ENCODE results near the gene ARID2. TPM values are rescaled to one million over a fixed set of nuclear protein-coding genes. Genes with fewer than 3 reads are reported as not detected.

Gene ARID2
- total RNA-seq, 6 experiments from 2014 or later, result 6.2 to 11.8 (median 9.1) TPM

DNA sequence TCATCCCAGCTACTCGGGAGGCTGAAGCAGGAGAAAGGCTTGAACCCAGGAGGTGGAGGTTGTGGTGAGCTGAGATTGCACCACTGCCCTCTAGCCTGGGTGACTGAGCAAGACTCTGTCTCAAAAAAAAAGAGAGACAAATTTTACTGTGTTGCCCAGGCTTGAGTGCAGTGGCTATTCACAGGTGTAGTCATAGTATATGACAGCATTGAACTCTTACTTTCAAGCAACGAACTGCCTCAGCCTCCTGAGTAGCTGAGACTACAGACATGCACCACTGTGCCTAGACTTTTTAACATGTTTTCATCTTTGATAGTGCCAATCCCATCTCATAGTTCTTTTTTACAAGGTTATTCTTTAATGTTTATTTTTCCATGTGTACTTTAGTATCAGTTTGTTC is 13.7 kb downstream of the ARID2 start:
- Histone ChIP-seq H3K27ac (no peak overlapping the region), H3K4me3 (no peak overlapping the region), H3K4me1 (peaks cover 0 to 21% (median 2%) of the 10 kb centered on the region in 4 donors), H3K36me3 (no peaks in the 10 kb centered on the region), H3K27me3 (no peaks in the 10 kb centered on the region), H3K9me3 (no peaks in the 10 kb centered on the region)
- 67% methylated on average over 2 of the region's 2 CpGs for WGBS (ENCODE audit: insufficient coverage, low coverage, low lambda C conversion rate, missing lambda C conversion rate)
- DNase-seq, result no peak
- intact Hi-C loops (cut with DNase I), result no loop called here
- ATAC-seq, result peak; percentile 38 to 62 (median 51)
- TF ChIP-seq, protein P1, sequence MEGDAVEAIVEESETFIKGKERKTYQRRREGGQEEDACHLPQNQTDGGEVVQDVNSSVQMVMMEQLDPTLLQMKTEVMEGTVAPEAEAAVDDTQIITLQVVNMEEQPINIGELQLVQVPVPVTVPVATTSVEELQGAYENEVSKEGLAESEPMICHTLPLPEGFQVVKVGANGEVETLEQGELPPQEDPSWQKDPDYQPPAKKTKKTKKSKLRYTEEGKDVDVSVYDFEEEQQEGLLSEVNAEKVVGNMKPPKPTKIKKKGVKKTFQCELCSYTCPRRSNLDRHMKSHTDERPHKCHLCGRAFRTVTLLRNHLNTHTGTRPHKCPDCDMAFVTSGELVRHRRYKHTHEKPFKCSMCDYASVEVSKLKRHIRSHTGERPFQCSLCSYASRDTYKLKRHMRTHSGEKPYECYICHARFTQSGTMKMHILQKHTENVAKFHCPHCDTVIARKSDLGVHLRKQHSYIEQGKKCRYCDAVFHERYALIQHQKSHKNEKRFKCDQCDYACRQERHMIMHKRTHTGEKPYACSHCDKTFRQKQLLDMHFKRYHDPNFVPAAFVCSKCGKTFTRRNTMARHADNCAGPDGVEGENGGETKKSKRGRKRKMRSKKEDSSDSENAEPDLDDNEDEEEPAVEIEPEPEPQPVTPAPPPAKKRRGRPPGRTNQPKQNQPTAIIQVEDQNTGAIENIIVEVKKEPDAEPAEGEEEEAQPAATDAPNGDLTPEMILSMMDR (IDR thresholded peaks at IDR 0.05), result no peak
- TF ChIP-seq POLR2A (IDR thresholded peaks at IDR 0.05), result no peak

DNA sequence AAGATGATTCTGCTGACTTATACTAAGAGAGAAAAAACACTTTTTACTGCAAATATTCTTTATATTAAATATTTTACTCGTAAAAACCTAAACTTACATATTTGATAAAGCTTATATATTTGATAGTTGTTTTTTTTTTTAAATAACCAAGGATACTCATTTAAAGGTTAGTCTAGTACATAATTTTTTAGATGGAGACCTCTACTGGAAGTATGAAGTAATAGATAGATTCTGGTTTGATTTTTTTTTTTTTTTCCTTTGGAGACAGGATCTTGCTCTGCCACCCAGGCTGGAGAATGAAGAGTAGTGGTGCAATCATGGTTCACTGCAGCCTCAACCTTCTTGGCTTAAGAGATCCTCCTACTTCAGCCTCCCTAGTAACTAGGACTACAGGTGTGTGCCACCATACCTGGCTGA is 16.4 kb downstream of the ARID2 start:
- DNase-seq (no peak), ATAC-seq (peak; percentile 64 to 80 (median 78))
- intact Hi-C loops (cut with DNase I), result no loop called here
- H3K27me3 ChIP-seq, result no peaks in the 10 kb centered on the region
- TF ChIP-seq, protein P1 (IDR thresholded peaks at IDR 0.05), result peak in 3 of 4 donors; percentile 38 to 44 (median 43)
- no peak for TF ChIP-seq POLR2A (IDR thresholded peaks at IDR 0.05)
- H3K27ac ChIP-seq, result no peak overlapping the region
- H3K4me1 ChIP-seq, result peaks cover 0 to 21% (median 2%) of the 10 kb centered on the region in 4 donors
- 50% methylated on average over 1 of the region's 1 CpG for WGBS (ENCODE audit: insufficient coverage, low coverage, low lambda C conversion rate, missing lambda C conversion rate)
- no peak overlapping the region for H3K4me3 ChIP-seq
- H3K36me3 ChIP-seq, result no peaks in the 10 kb centered on the region
- H3K9me3 ChIP-seq, result no peaks in the 10 kb centered on the region

DNA sequence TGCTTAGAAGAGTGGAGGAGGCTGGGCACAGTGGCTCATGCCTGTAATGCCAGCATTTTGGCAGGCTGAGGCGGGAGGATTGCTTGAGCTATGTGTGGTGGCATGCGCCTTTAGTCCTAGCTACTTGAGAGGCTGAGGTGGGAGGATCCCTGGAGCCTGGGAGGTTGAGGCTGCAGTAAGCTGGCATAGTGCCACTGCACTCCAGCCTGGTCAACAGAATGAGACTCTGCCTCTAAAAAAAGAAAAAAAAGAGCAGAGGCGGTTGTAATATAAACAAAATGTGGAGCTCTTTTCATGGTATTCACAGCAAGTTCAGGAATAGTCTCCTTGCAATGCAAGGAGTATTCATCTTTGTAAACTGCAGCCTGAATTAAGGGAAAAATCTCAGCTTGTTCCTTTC is 27.2 kb downstream of the ARID2 start:
- no peaks in the 10 kb centered on the region for H3K9me3 ChIP-seq
- H3K27me3 ChIP-seq, result no peaks in the 10 kb centered on the region
- WGBS (ENCODE audit: insufficient coverage, low coverage, low lambda C conversion rate, missing lambda C conversion rate), result 66% methylated on average over 3 of the region's 3 CpGs
- no peaks in the 10 kb centered on the region for H3K36me3 ChIP-seq
- no peak for DNase-seq
- intact Hi-C loops (cut with DNase I), result no loop called here
- H3K4me3 ChIP-seq, result no peak overlapping the region
- no peak overlapping the region for H3K27ac ChIP-seq
- ATAC-seq, result no peak
- TF ChIP-seq, protein P1 (IDR thresholded peaks at IDR 0.05), result no peak
- TF ChIP-seq POLR2A (IDR thresholded peaks at IDR 0.05), result no peak
- no peaks in the 10 kb centered on the region for H3K4me1 ChIP-seq

DNA sequence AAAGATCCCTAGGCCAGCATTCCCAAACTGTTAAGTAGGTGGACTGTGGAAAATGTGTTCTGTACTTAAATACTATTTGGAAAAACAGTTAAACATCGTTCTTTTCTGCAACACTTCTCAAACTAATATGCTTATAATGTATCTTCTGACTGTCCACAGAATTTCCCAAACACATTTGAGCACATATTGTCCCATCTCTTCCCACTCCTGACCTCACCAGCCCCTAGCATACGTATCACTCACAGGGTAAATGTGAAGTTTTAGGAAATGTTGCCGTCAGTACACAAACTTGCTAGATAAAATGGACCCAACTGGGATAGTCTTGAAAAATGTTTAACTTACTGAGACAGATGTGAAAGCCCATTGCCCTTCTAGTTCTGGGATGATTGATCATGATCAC is 27.7 kb downstream of the ARID2 start:
- intact Hi-C loops (cut with DNase I), result no loop called here
- no peak overlapping the region for H3K4me3 ChIP-seq
- no peaks in the 10 kb centered on the region for H3K4me1 ChIP-seq
- 66% methylated on average over 3 of the region's 3 CpGs for WGBS (ENCODE audit: insufficient coverage, low coverage, low lambda C conversion rate, missing lambda C conversion rate)
- H3K36me3 ChIP-seq, result no peaks in the 10 kb centered on the region
- no peaks in the 10 kb centered on the region for H3K27me3 ChIP-seq
- ATAC-seq (no peak), DNase-seq (no peak)
- no peak overlapping the region for H3K27ac ChIP-seq
- no peaks in the 10 kb centered on the region for H3K9me3 ChIP-seq
- no peak for TF ChIP-seq POLR2A (IDR thresholded peaks at IDR 0.05)
- TF ChIP-seq, protein P1 (IDR thresholded peaks at IDR 0.05), result no peak

DNA sequence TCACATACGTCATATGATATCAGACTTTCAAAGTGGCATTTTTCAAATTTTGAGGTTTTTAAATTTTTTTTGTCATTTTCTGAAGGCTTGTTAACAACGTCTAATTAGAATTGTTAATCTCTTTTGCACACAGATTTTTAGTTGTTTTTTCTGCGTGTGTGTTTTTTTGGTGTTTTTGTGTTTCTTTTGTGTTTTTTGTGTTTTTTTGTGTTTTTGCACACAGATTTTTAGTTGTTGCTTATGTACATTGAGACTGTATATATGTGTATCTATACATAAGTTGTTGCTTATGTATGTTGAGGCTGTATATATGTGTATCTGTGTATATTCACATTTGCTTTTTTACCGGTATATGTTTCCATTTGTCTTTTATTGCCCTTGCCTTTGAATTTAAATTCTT is 30.8 kb downstream of the ARID2 start:
- Histone ChIP-seq H3K36me3 (no peaks in the 10 kb centered on the region), H3K27me3 (no peaks in the 10 kb centered on the region), H3K4me1 (no peaks in the 10 kb centered on the region), H3K9me3 (no peaks in the 10 kb centered on the region), H3K27ac (no peak overlapping the region), H3K4me3 (no peak overlapping the region)
- DNase-seq (no peak), ATAC-seq (no peak)
- intact Hi-C loops (cut with DNase I), result no loop called here
- 85% methylated on average over 4 of the region's 4 CpGs for WGBS (ENCODE audit: insufficient coverage, low coverage, low lambda C conversion rate, missing lambda C conversion rate)
- TF ChIP-seq, protein P1 (IDR thresholded peaks at IDR 0.05), result no peak
- TF ChIP-seq POLR2A (IDR thresholded peaks at IDR 0.05), result no peak

All from right lobe of liver (tissue), 6 donors.